Endothelial cell of umbilical vein (primary cell): ENCODE data around the gene XXYLT1. TPM values are rescaled to one million over a fixed set of nuclear protein-coding genes. Genes with fewer than 3 reads are reported as not detected.
A peak's percentile ranks its signal among the peaks of the same experiment; 100 is the strongest.

Experiments used
- BruUV-seq: library from RNA; stranded (reverse); fragments of 400-500 nt; replicated peaks from 2 replicates; lab custom pipeline; 2021; lab: Mats Ljungman, UMichigan
- CTCF ChIA-PET: fragments of 300-600, 350-600 bp; sonication (Branson Sonifier 250); formaldehyde crosslinking; loops from one replicate; lab custom pipeline; 2021; ENCODE audit warnings: antibody characterized with exemption, inconsistent platforms; lab: Charles Lee
- POLR2A ChIA-PET: fragments of 300-600, 350-600 bp; sonication (Branson Sonifier 250); formaldehyde crosslinking; loops from one replicate; lab custom pipeline; 2021; ENCODE audit warnings: antibody characterized with exemption, inconsistent platforms; lab: Charles Lee
- DNase-seq: peaks from one replicate; pipeline ENCODE4 v3.0.0-alpha.2; 2011; ENCODE audit warnings: low read depth, low spot score
- FAIRE-seq: peaks from 2 replicates; lab custom pipeline; 2011; peaks lifted over from hg19 to GRCh38; lab: Jason Lieb, UNC
- H2AFZ ChIP-seq: 2 replicates; pipeline ENCODE4 v1.6.0; 2012; ENCODE audit warnings: low read depth, low read length, control low read depth, inconsistent platforms
- H3K27ac ChIP-seq: 2 replicates; pipeline ENCODE4 v1.5.1; 2011; ENCODE audit warnings: low read depth, mild to moderate bottlenecking, control low read depth, low read length, moderate library complexity; ENCODE audit not compliant: insufficient read depth
- H3K27me3 ChIP-seq, 2 experiments: 2 replicates each; pipeline versions ENCODE4 v1.6.0 to v1.6.1; 2011; ENCODE audit warnings: low read length in 2 of 2, mixed read lengths in 1 of 2; ENCODE audit not compliant: control insufficient read depth in 2 of 2, insufficient read depth in 2 of 2
- H3K36me3 ChIP-seq, 2 experiments: 2 replicates in 1 of 2; 3 replicates in 1 of 2; pipeline ENCODE4 v1.5.1; 2011; ENCODE audit warnings: low read length in 2 of 2, mild to moderate bottlenecking in 1 of 2, moderate library complexity in 1 of 2; ENCODE audit not compliant: control insufficient read depth in 2 of 2, insufficient read depth in 2 of 2; ENCODE audit errors: extremely low read depth in 1 of 2
- H3K4me1 ChIP-seq: 3 replicates; pipeline ENCODE4 v1.5.1; 2011; ENCODE audit warnings: mild to moderate bottlenecking, low read length; ENCODE audit not compliant: control insufficient read depth, insufficient read depth; ENCODE audit errors: extremely low read depth
- H3K4me2 ChIP-seq: 2 replicates; pipeline ENCODE4 v1.6.1; 2011; ENCODE audit warnings: low read length, control low read depth, mixed read lengths; ENCODE audit not compliant: insufficient read depth
- H3K4me3 ChIP-seq, 3 experiments: fragments of 200-600 bp in 1 of 3; sonication (generic), shearing (Covaris generic) in 1 of 3; replicated peaks in 1 of 3; 2 replicates each; pipeline ENCODE4 v1.5.1; 2011 to 2016; ENCODE audit warnings: control low read depth in 3 of 3, low read length in 3 of 3, mild to moderate bottlenecking in 2 of 3, inconsistent platforms in 1 of 3, low read depth in 1 of 3, moderate library complexity in 1 of 3; ENCODE audit not compliant: insufficient read depth in 1 of 3
- H3K79me2 ChIP-seq: 2 replicates; pipeline ENCODE4 v1.6.0; 2012; ENCODE audit warnings: low read length, inconsistent platforms; ENCODE audit not compliant: control insufficient read depth, insufficient read depth
- H3K9ac ChIP-seq: replicated peaks from 2 replicates; pipeline ENCODE3; 2011; ENCODE audit warnings: low read length, control low read depth; ENCODE audit not compliant: insufficient read depth; ENCODE audit errors: extremely low read depth
- H3K9me1 ChIP-seq: replicated peaks from 3 replicates; pipeline ENCODE4 v1.6.0; 2011; ENCODE audit warnings: mild to moderate bottlenecking, low read length; ENCODE audit not compliant: control insufficient read depth, insufficient read depth; ENCODE audit errors: extremely low read depth
- H3K9me3 ChIP-seq: replicated peaks from 2 replicates; pipeline ENCODE4 v1.5.1; 2012; ENCODE audit warnings: low read length, inconsistent platforms; ENCODE audit not compliant: control insufficient read depth, insufficient read depth
- H4K20me1 ChIP-seq: replicated peaks from 2 replicates; pipeline ENCODE3; 2011; ENCODE audit warnings: mild to moderate bottlenecking, low read length; ENCODE audit not compliant: control insufficient read depth, insufficient read depth; ENCODE audit errors: extremely low read depth
- CTCF ChIP-seq, 2 donors: IDR thresholded peaks; 1 replicate in 1 of 2; 2 replicates in 1 of 2; pipeline ENCODE4 v1.5.1; 2011; ENCODE audit warnings: low read length in 2 of 2, mild to moderate bottlenecking in 2 of 2, moderate library complexity in 2 of 2, control low read depth in 1 of 2, inconsistent platforms in 1 of 2, low read depth in 1 of 2; ENCODE audit not compliant: insufficient read depth in 1 of 2; ENCODE audit errors: extremely low read depth in 1 of 2
- FOS ChIP-seq: IDR thresholded peaks from 2 replicates; pipeline ENCODE4 v1.6.1; 2011; ENCODE audit warnings: mild to moderate bottlenecking, low read length, moderate library complexity, borderline replicate concordance; ENCODE audit not compliant: insufficient read depth
- GATA2 ChIP-seq: IDR thresholded peaks from 2 replicates; pipeline ENCODE4 v1.7.0; 2011; ENCODE audit warnings: low read depth, mild to moderate bottlenecking, moderate library complexity, mixed read lengths, low read length; ENCODE audit not compliant: insufficient read length, insufficient read depth
- JUN ChIP-seq: IDR thresholded peaks from 2 replicates; pipeline ENCODE4 v1.6.1; 2011; ENCODE audit warnings: borderline replicate concordance, low read depth; ENCODE audit not compliant: insufficient read length, insufficient read depth
- MAX ChIP-seq: IDR thresholded peaks from 2 replicates; pipeline ENCODE4 v1.6.1; 2011; ENCODE audit not compliant: insufficient read depth, insufficient read length
- MYC ChIP-seq: IDR thresholded peaks from one replicate; pipeline ENCODE4 v1.6.1; 2011; ENCODE audit warnings: mild to moderate bottlenecking, low read depth, low read length
- POLR2A ChIP-seq: IDR thresholded peaks from 2 replicates; pipeline ENCODE4 v1.6.1; 2012; ENCODE audit warnings: low read depth, mild to moderate bottlenecking, control low read depth, low read length
- POLR2AphosphoS5 ChIP-seq: IDR thresholded peaks from 2 replicates; pipeline ENCODE4 v1.6.1; 2012; ENCODE audit warnings: low read depth, mild to moderate bottlenecking, control low read depth, low read length, moderate library complexity; ENCODE audit not compliant: insufficient read depth
- dilution Hi-C: fragments of 300-500 bp; cut with MboI; formaldehyde crosslinking; loops from one replicate; pipeline ENCODE4 v1.15.0; 2019; ENCODE audit warnings: low sequenced_read_pairs; ENCODE audit not compliant: extremely low pct_ligation_motif_present
- intact Hi-C: fragments of 100-400 bp; cut with micrococcal nuclease; formaldehyde crosslinking; loops from one replicate; pipeline ENCODE4 v1.10.0; 2022
- polyA plus RNA-seq, 4 experiments: library from polyadenylated mRNA; depleted of rRNA in 3 of 4; stranded (reverse) in 3 of 4; unstranded in 1 of 4; fragments of >200 nt; gene quantifications; 2 replicates each; pipeline versions ENCODE4 v1.2.1 to v1.2.3, GENCODE V29; 2011 to 2012; ENCODE audit warnings: missing spikeins in 1 of 4
- total RNA-seq: library from RNA; stranded (reverse); gene quantifications from 2 replicates; pipeline ENCODE4 v1.2.3, GENCODE V29; 2021

The XXYLT1 gene
- total and polyA plus RNA-seq, 2 donors (not counting 3 experiments of a cell fraction or from before 2014, with no cell fraction given) = 54.4 to 78.1 TPM

- Histone ChIP-seq H3K4me3 (no peak overlapping the region), H3K79me2 (peaks cover 8% of the 10 kb centered on the region), H3K4me2 (peak overlapping the region; percentile 58), H3K9me3 (no peaks in the 10 kb centered on the region), H2AFZ (no peak overlapping the region), H3K27ac (peak overlapping the region; percentile 95), H3K27me3 (no peaks in the 10 kb centered on the region), H3K9me1 (no peaks in the 10 kb centered on the region), H3K4me1 (peaks cover 91% of the 10 kb centered on the region), H3K9ac (peak overlapping the region; percentile 70), H3K36me3 (no peaks in the 10 kb centered on the region), H4K20me1 (no peaks in the 10 kb centered on the region)
- dilution Hi-C loops (no loop called here), intact Hi-C loops (loop anchor here (1.0 kb wide), 6 partner anchors 10 to 230 kb away; no protein-coding TSS in a partner anchor)
- ChIA-PET POLR2A (interaction anchor here (1.5 to 2.3 kb wide), 3 partner anchors 10 to 473 kb away, joined by 4 to 11 read pairs (median 5); no protein-coding TSS in a partner anchor), CTCF (interaction anchor here (1.0 to 2.3 kb wide), 9 partner anchors 10 to 488 kb away, joined by 3 to 7 read pairs (median 5); partner anchors contain the start of gene LSG1)
- TF ChIP-seq GATA2 (peak; percentile 94), CTCF (IDR thresholded peaks at IDR 0.05; ENCODE audit: extremely low read depth in 1 of 2, insufficient read depth in 1 of 2, low read depth in 1 of 2, low read length in 2 of 2) (no peak), JUN (peak; percentile 96), MAX (peak; percentile 5), POLR2A (peak; percentile 87), POLR2AphosphoS5 (peak; percentile 98), MYC (no peak), FOS (peak; percentile 86)
- no TSS peak for BruUV-seq
- DNase-seq (peak; percentile 97), FAIRE-seq (peak; percentile 91)
Measured at GRCh38 chr3:195160257-195160898, 110.6 kb downstream of the XXYLT1 start.
